K562 (cell line): ENCODE data around the gene USP5. TPM values are rescaled to one million over a fixed set of nuclear protein-coding genes. Genes with fewer than 3 reads are reported as not detected.
A peak's percentile ranks its signal among the peaks of the same experiment; 100 is the strongest.

Experiments
- ATF3 ChIP-seq, 2 experiments: fragments of 450-650 bp in 1 of 2; sonication (generic) in 1 of 2; formaldehyde crosslinking in 1 of 2; IDR thresholded peaks in 1 of 2; conservative IDR thresholded peaks in 1 of 2; 2 replicates each; pipeline versions ENCODE4 v1.6.1 to v1.8.1; 2016 to 2023; ENCODE audit warnings: mild to moderate bottlenecking in 2 of 2, moderate library complexity in 2 of 2, inconsistent platforms in 1 of 2, missing genetic modification reagents in 1 of 2
- DIDO1 ChIP-seq: fragments of 450-650 bp; IDR thresholded peaks from 2 replicates; pipeline ENCODE4 v1.6.1; 2016; ENCODE audit warnings: low read depth, missing biosample characterization, missing genetic modification characterization
- HMGN3 ChIP-seq: IDR thresholded peaks from 2 replicates; pipeline ENCODE4 v1.6.1; 2011; ENCODE audit warnings: borderline replicate concordance, low read depth, mild to moderate bottlenecking, mixed read lengths, low read length; ENCODE audit not compliant: insufficient read length; ENCODE audit errors: extremely low read depth
- HOXB6 ChIP-seq: fragments of 250-450 bp; sonication (Bioruptor Pico); IDR thresholded peaks from 2 replicates; pipeline ENCODE4 v1.5.1; 2022; ENCODE audit warnings: mild to moderate bottlenecking, borderline replicate concordance
- PTBP1 ChIP-seq: fragments of 200-400 bp; formaldehyde crosslinking; IDR thresholded peaks from 2 replicates; pipeline ENCODE4 v1.6.1; 2017; ENCODE audit warnings: low read depth, low read length
- RBFOX2 ChIP-seq: fragments of 200-400 bp; formaldehyde crosslinking; IDR thresholded peaks from 2 replicates; pipeline ENCODE4 v1.6.1; 2017; ENCODE audit warnings: low read depth, mild to moderate bottlenecking, low read length, moderate library complexity
- SUPT5H ChIP-seq: fragments of 450-650 bp; IDR thresholded peaks from 2 replicates; pipeline ENCODE4 v1.6.1; 2016
- polyA plus RNA-seq, 8 experiments: library from polyadenylated mRNA; depleted of rRNA in 4 of 8; stranded (reverse) in 5 of 8; unstranded in 3 of 8; fragments of >200 nt; fragmentation: Nextera tagmentation in 2 of 8; fragmentation: Illumina TruSeq in 1 of 8; extraction: Ambion mirVana in 2 of 8; extraction: Trizol in 1 of 8; gene quantifications; 2 replicates each; pipeline versions ENCODE4 v1.2.1 to v1.2.3, GENCODE V29; 2011 to 2014; ENCODE audit warnings: inconsistent platforms in 1 of 8, missing spikeins in 1 of 8
- total RNA-seq, 7 experiments: library from RNA; depleted of rRNA in 6 of 7; stranded (reverse); fragments of >200 nt in 6 of 7; fragmentation: Illumina TruSeq in 2 of 7; extraction: Trizol in 2 of 7; gene quantifications; 2 replicates each; pipeline versions ENCODE4 v1.2.1 to v1.2.3, GENCODE V29; 2011 to 2021; ENCODE audit warnings: low replicate concordance in 1 of 7
- TF ChIP-seq, protein P1 (sequence below), 2 experiments: fragments of 150-350 bp in 1 of 2; IDR thresholded peaks; 2 replicates each; pipeline ENCODE4 v1.6.1; 2012 to 2016; ENCODE audit warnings: low read depth in 2 of 2, low read length in 2 of 2, mild to moderate bottlenecking in 1 of 2, moderate library complexity in 1 of 2

The USP5 gene
- total and polyA plus RNA-seq, 9 of the 15 experiments (the other 6 are each of a cell fraction or from before 2014, with no cell fraction given): 1.4 to 107 (median 48.6) TPM

GRCh38 chr12:6872073-6873048 lies 20.4 kb downstream of the USP5 start (continued):
- TF ChIP-seq PTBP1: 0 out of 2 replicates have a peak, but pooled peaks have one; percentile 16
- no peak for TF ChIP-seq HOXB6 (CRISPR knock-in tag)
- no peak for TF ChIP-seq ATF3 (IDR thresholded peaks at IDR 0.05)
- no peak for TF ChIP-seq ATF3 (CRISPR knock-in tag; conservative IDR thresholded peaks at IDR 0.05)
- no peak for TF ChIP-seq DIDO1 (tag)
- TF ChIP-seq, protein P1, sequence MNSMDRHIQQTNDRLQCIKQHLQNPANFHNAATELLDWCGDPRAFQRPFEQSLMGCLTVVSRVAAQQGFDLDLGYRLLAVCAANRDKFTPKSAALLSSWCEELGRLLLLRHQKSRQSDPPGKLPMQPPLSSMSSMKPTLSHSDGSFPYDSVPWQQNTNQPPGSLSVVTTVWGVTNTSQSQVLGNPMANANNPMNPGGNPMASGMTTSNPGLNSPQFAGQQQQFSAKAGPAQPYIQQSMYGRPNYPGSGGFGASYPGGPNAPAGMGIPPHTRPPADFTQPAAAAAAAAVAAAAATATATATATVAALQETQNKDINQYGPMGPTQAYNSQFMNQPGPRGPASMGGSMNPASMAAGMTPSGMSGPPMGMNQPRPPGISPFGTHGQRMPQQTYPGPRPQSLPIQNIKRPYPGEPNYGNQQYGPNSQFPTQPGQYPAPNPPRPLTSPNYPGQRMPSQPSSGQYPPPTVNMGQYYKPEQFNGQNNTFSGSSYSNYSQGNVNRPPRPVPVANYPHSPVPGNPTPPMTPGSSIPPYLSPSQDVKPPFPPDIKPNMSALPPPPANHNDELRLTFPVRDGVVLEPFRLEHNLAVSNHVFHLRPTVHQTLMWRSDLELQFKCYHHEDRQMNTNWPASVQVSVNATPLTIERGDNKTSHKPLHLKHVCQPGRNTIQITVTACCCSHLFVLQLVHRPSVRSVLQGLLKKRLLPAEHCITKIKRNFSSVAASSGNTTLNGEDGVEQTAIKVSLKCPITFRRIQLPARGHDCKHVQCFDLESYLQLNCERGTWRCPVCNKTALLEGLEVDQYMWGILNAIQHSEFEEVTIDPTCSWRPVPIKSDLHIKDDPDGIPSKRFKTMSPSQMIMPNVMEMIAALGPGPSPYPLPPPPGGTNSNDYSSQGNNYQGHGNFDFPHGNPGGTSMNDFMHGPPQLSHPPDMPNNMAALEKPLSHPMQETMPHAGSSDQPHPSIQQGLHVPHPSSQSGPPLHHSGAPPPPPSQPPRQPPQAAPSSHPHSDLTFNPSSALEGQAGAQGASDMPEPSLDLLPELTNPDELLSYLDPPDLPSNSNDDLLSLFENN (IDR thresholded peaks at IDR 0.05; ENCODE audit: low read depth in 2 of 2, low read length in 2 of 2): 0 out of 4 replicates have a peak, but pooled peaks of 1 of the 2 experiments have one; percentile 16
- 0 out of 2 replicates have a peak, but pooled peaks have one; percentile 29 for TF ChIP-seq SUPT5H
- TF ChIP-seq HMGN3: peak; percentile 38
- peak; percentile 71 for TF ChIP-seq RBFOX2
